DND-41 (cell line): ENCODE data around the gene OSBPL3.

Experiments used
- ATAC-seq: fragments of 200-7000 bp; cut with Tn5 transposase; 3 replicates; pipeline ENCODE4 v1.9.1; 2021; ENCODE audit warnings: low read depth; ENCODE audit not compliant: insufficient read depth
- DNase-seq: peaks from one replicate; pipeline ENCODE4 v3.0.0-alpha.2; 2020
- H2AFZ ChIP-seq: 2 replicates; pipeline ENCODE4 v1.6.0; 2012; ENCODE audit warnings: low read depth, low read length
- H3K27ac ChIP-seq: 2 replicates; pipeline ENCODE4 v1.5.1; 2012; ENCODE audit warnings: low read length, inconsistent platforms
- H3K27me3 ChIP-seq: fragments of 200-600 bp; sonication (generic); 2 replicates; pipeline ENCODE4 v1.6.0; 2012; ENCODE audit warnings: low read length, mild to moderate bottlenecking, inconsistent platforms; ENCODE audit not compliant: insufficient read depth, poor library complexity
- H3K36me3 ChIP-seq: 2 replicates; pipeline ENCODE4 v1.5.1; 2012; ENCODE audit warnings: low read length, inconsistent platforms; ENCODE audit not compliant: insufficient read depth
- H3K4me1 ChIP-seq: 2 replicates; pipeline ENCODE4 v1.5.1; 2012; ENCODE audit warnings: mild to moderate bottlenecking, low read length; ENCODE audit not compliant: insufficient read depth
- H3K4me2 ChIP-seq: 2 replicates; pipeline ENCODE4 v1.6.0; 2012; ENCODE audit warnings: mild to moderate bottlenecking, moderate library complexity, low read length, inconsistent platforms; ENCODE audit not compliant: insufficient read depth
- H3K4me3 ChIP-seq, 2 experiments: fragments of 200-600 bp in 1 of 2; shearing (Covaris generic) in 1 of 2; 2 replicates each; pipeline ENCODE4 v1.5.1; 2012 to 2016; ENCODE audit warnings: inconsistent platforms in 2 of 2, low read length in 2 of 2, mild to moderate bottlenecking in 2 of 2, low read depth in 1 of 2, moderate library complexity in 1 of 2
- H3K79me2 ChIP-seq: 2 replicates; pipeline ENCODE4 v1.6.0; 2012; ENCODE audit warnings: low read length, inconsistent platforms; ENCODE audit not compliant: insufficient read depth
- H3K9ac ChIP-seq: 2 replicates; pipeline ENCODE4 v1.6.0; 2012; ENCODE audit warnings: low read depth, mild to moderate bottlenecking, inconsistent platforms, low read length, moderate library complexity
- H3K9me3 ChIP-seq: 2 replicates; pipeline ENCODE4 v1.5.1; 2012; ENCODE audit warnings: low read length, moderate library complexity, mild to moderate bottlenecking, inconsistent platforms; ENCODE audit not compliant: insufficient read depth, severe bottlenecking
- H4K20me1 ChIP-seq: 2 replicates; pipeline ENCODE4 v1.6.0; 2012; ENCODE audit warnings: low read length; ENCODE audit not compliant: insufficient read depth
- CTCF ChIP-seq: IDR thresholded peaks from 2 replicates; pipeline ENCODE4 v1.5.1; 2012; ENCODE audit warnings: borderline replicate concordance, low read length, moderate library complexity, mild to moderate bottlenecking; ENCODE audit not compliant: poor library complexity, severe bottlenecking; ENCODE audit errors: extremely low read depth
- EZH2 ChIP-seq: IDR thresholded peaks from 3 replicates; pipeline ENCODE4 v1.6.1; 2012; ENCODE audit warnings: borderline replicate concordance, low read depth, mild to moderate bottlenecking, moderate library complexity, low read length, inconsistent platforms; ENCODE audit not compliant: severe bottlenecking

Gene OSBPL3

GRCh38 chr7:24965831-24966708, 13.9 kb downstream of the OSBPL3 start:
- Histone ChIP-seq H3K9ac (no peak overlapping the region), H2AFZ (no peak overlapping the region), H3K27me3 (no peaks in the 10 kb centered on the region), H3K27ac (peak overlapping the region; percentile 67), H3K36me3 (no peaks in the 10 kb centered on the region), H3K4me2 (peak overlapping the region; percentile 32), H3K4me1 (peaks cover 60% of the 10 kb centered on the region), H3K79me2 (peaks cover 76% of the 10 kb centered on the region), H4K20me1 (peaks cover 43% of the 10 kb centered on the region), H3K4me3 (no peak overlapping the region), H3K9me3 (no peaks in the 10 kb centered on the region)
- ATAC-seq: peak; percentile 94
- no peak for TF ChIP-seq CTCF
- TF ChIP-seq EZH2: no peak
- peak; percentile 86 for DNase-seq

- Histone ChIP-seq H3K36me3 (no peaks in the 10 kb centered on the region), H3K4me1 (peaks cover 50% of the 10 kb centered on the region), H3K79me2 (peaks cover 76% of the 10 kb centered on the region), H3K27ac (no peak overlapping the region), H3K9me3 (no peaks in the 10 kb centered on the region), H2AFZ (no peak overlapping the region), H3K9ac (no peak overlapping the region), H4K20me1 (peaks cover 27% of the 10 kb centered on the region; the same call in 1 of the 2 replicates), H3K4me2 (no peak overlapping the region), H3K27me3 (no peaks in the 10 kb centered on the region), H3K4me3 (no peak overlapping the region)
- DNase-seq (no peak), ATAC-seq (no peak)
- no peak for TF ChIP-seq EZH2
- TF ChIP-seq CTCF: no peak
Measured at GRCh38 chr7:24964191-24964590, 15.8 kb downstream of the OSBPL3 start.

- no peak for TF ChIP-seq EZH2
- no peak for TF ChIP-seq CTCF
- Histone ChIP-seq H3K79me2 (peaks cover 79% of the 10 kb centered on the region), H3K36me3 (no peaks in the 10 kb centered on the region), H3K9ac (no peak overlapping the region), H3K4me1 (peaks cover 50% of the 10 kb centered on the region), H3K27ac (peak overlapping the region; percentile 19), H3K4me2 (no peak overlapping the region), H3K27me3 (no peaks in the 10 kb centered on the region), H3K4me3 (no peak overlapping the region), H2AFZ (no peak overlapping the region), H3K9me3 (no peaks in the 10 kb centered on the region), H4K20me1 (peaks cover 27% of the 10 kb centered on the region; the same call in 1 of the 2 replicates)
- DNase-seq (peak; percentile 47), ATAC-seq (0 out of 3 replicates have a peak, but pooled peaks have one; percentile 3)
Measured at GRCh38 chr7:24963218-24963617, 16.8 kb downstream of the OSBPL3 start.
